Jurkat, Clone E6-1 (cell line): ENCODE results near the gene DAZAP1. TPM values are rescaled to one million over a fixed set of nuclear protein-coding genes. Genes with fewer than 3 reads are reported as not detected.
A peak's percentile ranks its signal among the peaks of the same experiment; 100 is the strongest.

Experiments used
- DNase-seq: peaks from one replicate; pipeline ENCODE4 v3.0.0-alpha.2; 2011; ENCODE audit warnings: low read depth, low spot score
- H3K4me3 ChIP-seq: 2 replicates; pipeline ENCODE4 v1.5.1; 2011; ENCODE audit warnings: mild to moderate bottlenecking, low read length, control low read depth, moderate library complexity
- polyA plus RNA-seq: library from polyadenylated mRNA; unstranded; fragments of >200 nt; gene quantifications from one replicate; pipeline ENCODE4 v1.2.1, GENCODE V29; 2012; ENCODE audit warnings: missing spikeins; ENCODE audit not compliant: insufficient read length, insufficient read depth

The DAZAP1 gene
- polyA plus RNA-seq = 264 TPM

GRCh38 chr19:1407528-1408299 is at the start of gene DAZAP1:
DAZAP1 (plus strand) TSS chr19:1407586; CDS start chr19:1407774, 188 bp downstream.
- no peak for DNase-seq
- peak within 1 kb of the TSS; percentile 82 for H3K4me3 ChIP-seq

GRCh38 chr19:1360126-1360817 is 47.1 kb upstream of the DAZAP1 start:
- H3K4me3 ChIP-seq = no peak overlapping the region
- no peak for DNase-seq

GRCh38 chr19:1360818-1361461 is 46.4 kb upstream of the DAZAP1 start:
- no peak for DNase-seq
- H3K4me3 ChIP-seq = no peak overlapping the region

GRCh38 chr19:1361601-1362386 is 45.6 kb upstream of the DAZAP1 start:
- no peak for DNase-seq
- H3K4me3 ChIP-seq = no peak overlapping the region

GRCh38 chr19:1362387-1363257 is 44.8 kb upstream of the DAZAP1 start:
- no peak overlapping the region for H3K4me3 ChIP-seq
- DNase-seq = no peak

GRCh38 chr19:1363599-1363998 is 43.8 kb upstream of the DAZAP1 start:
- H3K4me3 ChIP-seq = no peak overlapping the region
- DNase-seq = no peak

GRCh38 chr19:1364070-1364704 is 43.2 kb upstream of the DAZAP1 start:
- H3K4me3 ChIP-seq = no peak overlapping the region

GRCh38 chr19:1365319-1366269 is 41.8 kb upstream of the DAZAP1 start:
- no peak for DNase-seq
- H3K4me3 ChIP-seq = no peak overlapping the region

More at GRCh38 chr19:1364070-1364704, 43.2 kb upstream of the DAZAP1 start:
- peak; percentile 32 for DNase-seq

GRCh38 chr19:1366296-1366695 is 41.1 kb upstream of the DAZAP1 start:
- DNase-seq = no peak
- no peak overlapping the region for H3K4me3 ChIP-seq

GRCh38 chr19:1366899-1367870 is 40.2 kb upstream of the DAZAP1 start:
- no peak for DNase-seq
- H3K4me3 ChIP-seq = no peak overlapping the region

GRCh38 chr19:1369214-1369805 is 38.1 kb upstream of the DAZAP1 start:
- no peak for DNase-seq
- no peak overlapping the region for H3K4me3 ChIP-seq

GRCh38 chr19:1370579-1371361 is 36.6 kb upstream of the DAZAP1 start:
- no peak overlapping the region for H3K4me3 ChIP-seq
- no peak for DNase-seq

GRCh38 chr19:1373042-1373533 is 34.3 kb upstream of the DAZAP1 start:
- no peak overlapping the region for H3K4me3 ChIP-seq
- no peak for DNase-seq

GRCh38 chr19:1373534-1374249 is 33.7 kb upstream of the DAZAP1 start:
- DNase-seq = no peak
- H3K4me3 ChIP-seq = no peak overlapping the region
